ENCODE data around the gene RRP15. TPM values are rescaled to one million over a fixed set of nuclear protein-coding genes. Genes with fewer than 3 reads are reported as not detected.

The RRP15 gene
- total and polyA plus RNA-seq, 2 experiments from 2014 or later: 19.8 to 86.5 TPM

GRCh38 chr1:218351391-218352074 is 66.4 kb downstream of the RRP15 start:
- peaks cover 2% of the 10 kb centered on the region for H3K27me3 Mint-ChIP-seq (ENCODE audit: insufficient read depth, low read depth, poor library complexity)
- ATAC-seq (peak; percentile 49), DNase-seq (ENCODE audit: low spot score) (peak; percentile 70)
- H3K36me3 Mint-ChIP-seq (ENCODE audit: low read depth): no peaks in the 10 kb centered on the region; the same call in 2 of the 3 replicates
- no peak for TF ChIP-seq POLR2AphosphoS5 (IDR thresholded peaks at IDR 0.05; ENCODE audit: low read depth)
- TF ChIP-seq STAT1 (IDR thresholded peaks at IDR 0.05; ENCODE audit: unreplicated experiment): no peak
- 0 out of 2 replicates have a peak, but pooled peaks have one; percentile 15 for TF ChIP-seq ZNF462 (CRISPR knock-in tag; IDR thresholded peaks at IDR 0.05)
- no peak for TF ChIP-seq ETS1 (IDR thresholded peaks at IDR 0.05)
- no peak for TF ChIP-seq NANOG (IDR thresholded peaks at IDR 0.05; ENCODE audit: borderline replicate concordance)
- peak; percentile 61 to 64 for TF ChIP-seq CTCF (conservative IDR thresholded peaks at IDR 0.05; ENCODE audit: low read depth in 2 of 2)
- TF ChIP-seq ZNF331 (CRISPR knock-in tag; IDR thresholded peaks at IDR 0.05; ENCODE audit: low read depth): no peak
- no peak overlapping the region for H2AFZ ChIP-seq
- H3K9me3 Mint-ChIP-seq: no peaks in the 10 kb centered on the region
- H3K4me3 Mint-ChIP-seq: no peak overlapping the region
- H3K4me1 Mint-ChIP-seq: peaks cover 35% of the 10 kb centered on the region
- H3F3A ChIP-seq (replicated peaks; ENCODE audit: low read depth): no peaks in the 10 kb centered on the region; the same call in 1 of the 2 replicates
- H3K36me3 ChIP-seq (ENCODE audit: insufficient read depth): no peaks in the 10 kb centered on the region
- peak overlapping the region; percentile 52 for H3K4me2 ChIP-seq
- no peak overlapping the region for H3K27ac ChIP-seq (ENCODE audit: low read depth)
- H3K4me3 ChIP-seq: no peak overlapping the region
- H3K4me1 ChIP-seq (ENCODE audit: insufficient read depth): peaks cover 37% of the 10 kb centered on the region
- no peaks in the 10 kb centered on the region; the same call in 1 of the 2 replicates for H3K9me2 ChIP-seq (ENCODE audit: insufficient read depth)
- H3K27ac Mint-ChIP-seq: peak overlapping the region; percentile 38; the same call in 1 of the 2 replicates
- H4K20me1 ChIP-seq (replicated peaks; ENCODE audit: insufficient read depth): no peaks in the 10 kb centered on the region
- H3K79me2 ChIP-seq (replicated peaks; ENCODE audit: insufficient read depth): no peaks in the 10 kb centered on the region
- H3K27me3 ChIP-seq (ENCODE audit: insufficient read depth): peaks cover 3% of the 10 kb centered on the region
